HG02943 (cell line): ENCODE measurements around the gene SFXN1.

ENCODE experiments used
- ATAC-seq: cut with Tn5 transposase; IDR thresholded peaks from one replicate; pipeline ENCODE4 v1.9.1; 2021; ENCODE audit warnings: mild to moderate bottlenecking, low read depth, moderate library complexity; ENCODE audit not compliant: unreplicated experiment

SFXN1 gene

GRCh38 chr5:175464942-175465233 lies 13.5 kb upstream of the SFXN1 start:
- ATAC-seq, result no peak

GRCh38 chr5:175465282-175465681 lies 13.1 kb upstream of the SFXN1 start:
- no peak for ATAC-seq

- no peak for ATAC-seq
Measured at GRCh38 chr5:175466700-175467318, 11.6 kb upstream of the SFXN1 start.

GRCh38 chr5:175467983-175468690 lies 10.2 kb upstream of the SFXN1 start:
- ATAC-seq, result no peak

GRCh38 chr5:175468892-175469291 lies 9.5 kb upstream of the SFXN1 start:
- ATAC-seq, result no peak

GRCh38 chr5:175469916-175470315 lies 8.4 kb upstream of the SFXN1 start:
- no peak for ATAC-seq

- ATAC-seq, result no peak
Measured at GRCh38 chr5:175470781-175471180, 7.6 kb upstream of the SFXN1 start.

GRCh38 chr5:175471196-175471595 lies 7.2 kb upstream of the SFXN1 start:
- no peak for ATAC-seq

GRCh38 chr5:175471628-175472027 lies 6.7 kb upstream of the SFXN1 start:
- no peak for ATAC-seq

- no peak for ATAC-seq
Measured at GRCh38 chr5:175472378-175472777, 6.0 kb upstream of the SFXN1 start.

- ATAC-seq, result no peak
Measured at GRCh38 chr5:175475248-175475647, 3.1 kb upstream of the SFXN1 start.

- ATAC-seq, result no peak
Measured at GRCh38 chr5:175477440-175477839, 920 bp upstream of the SFXN1 start.

- ATAC-seq, result no peak
Measured at GRCh38 chr5:175478008-175478383, 364 bp upstream of the SFXN1 start.

- ATAC-seq, result peak; percentile 21
Measured at GRCh38 chr5:175479125-175479881, 943 bp downstream of the SFXN1 start.

GRCh38 chr5:175483337-175483736 lies 5.0 kb downstream of the SFXN1 start:
- ATAC-seq, result no peak

GRCh38 chr5:175484322-175484721 lies 6.0 kb downstream of the SFXN1 start:
- ATAC-seq, result no peak

GRCh38 chr5:175484829-175485228 lies 6.5 kb downstream of the SFXN1 start:
- ATAC-seq, result no peak

GRCh38 chr5:175485631-175486030 lies 7.3 kb downstream of the SFXN1 start:
- ATAC-seq, result no peak

GRCh38 chr5:175487514-175488222 lies 9.3 kb downstream of the SFXN1 start:
- ATAC-seq, result no peak

GRCh38 chr5:175489693-175490443 lies 11.5 kb downstream of the SFXN1 start:
- ATAC-seq, result no peak

- no peak for ATAC-seq
Measured at GRCh38 chr5:175491223-175491622, 12.9 kb downstream of the SFXN1 start.
